ENCODE measurements around the gene KATNAL2.

DNA sequence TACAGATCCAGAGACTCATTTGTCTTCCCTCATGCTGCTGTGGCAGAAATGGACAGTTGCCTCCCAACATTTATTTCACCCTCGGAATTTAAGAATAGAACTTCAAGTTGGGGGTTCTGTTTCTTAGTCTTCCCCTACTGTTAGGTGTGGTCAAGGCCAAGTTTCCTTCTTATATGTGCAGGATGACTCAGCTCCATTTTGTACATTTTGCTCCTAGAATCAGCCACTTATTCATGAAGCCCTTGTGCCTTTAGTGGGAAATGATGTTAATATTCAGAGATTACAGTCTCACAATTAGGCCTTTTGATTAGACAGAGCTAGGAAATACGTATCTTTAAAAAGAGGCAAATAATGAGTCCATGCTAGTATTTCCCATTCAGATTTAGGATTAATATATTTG is 164.2 kb downstream of the KATNAL2 start:
- TF ChIP-seq EZH2phosphoT487 (IDR thresholded peaks at IDR 0.05; ENCODE audit: insufficient read depth, low read depth) (no peak), EZH2 (IDR thresholded peaks at IDR 0.05; ENCODE audit: insufficient read depth, poor library complexity, severe bottlenecking) (no peak)

Data from GM23248 (cell line).